Stimulated activated effector memory CD8-positive, alpha-beta T cell treated with anti-CD3 and anti-CD28 coated beads, Interleukin-12 subunit alpha, Interleukin-12 subunit beta, amount 100 ng/mL, for 72 hours (primary cell): Measurements from ENCODE around the gene RIMKLB.
"Not testable (repeated sequence)": the region's sequence is repeated elsewhere in the genome, so short reads cannot be mapped to it uniquely, and the experiment has no call there.

Source experiments
- ATAC-seq: fragments of 150-1000 bp; cut with Tn5 transposase; 2 replicates; pipeline ENCODE4 v1.10.0; 2021
- DNase-seq, 2 donors: peaks; one replicate each; pipeline ENCODE4 v3.0.0; 2021 to 2022; ENCODE audit warnings: low spot score in 2 of 2
- H3K27ac Mint-ChIP-seq: one replicate; pipeline ENCODE4 v1.8.0; 2022; ENCODE audit warnings: mild to moderate bottlenecking, mixed read lengths
- H3K36me3 Mint-ChIP-seq: one replicate; pipeline ENCODE4 v1.8.0; 2022; ENCODE audit warnings: mild to moderate bottlenecking, mixed read lengths
- H3K4me1 Mint-ChIP-seq: one replicate; pipeline ENCODE4 v1.8.0; 2022; ENCODE audit warnings: mixed read lengths
- H3K4me3 Mint-ChIP-seq: one replicate; pipeline ENCODE4 v1.8.0; 2022; ENCODE audit warnings: mild to moderate bottlenecking, mixed read lengths
- H3K9me3 Mint-ChIP-seq: one replicate; pipeline ENCODE4 v1.8.0; 2022; ENCODE audit warnings: mixed read lengths

RIMKLB gene

GRCh38 chr12:8813572-8814357 is 116.0 kb downstream of the RIMKLB start:
- no peak overlapping the region for H3K4me3 Mint-ChIP-seq
- ATAC-seq (no peak), DNase-seq (no peak)
- no peak overlapping the region for H3K27ac Mint-ChIP-seq
- H3K9me3 Mint-ChIP-seq: no peaks in the 10 kb centered on the region
- H3K4me1 Mint-ChIP-seq: no peaks in the 10 kb centered on the region
- no peaks in the 10 kb centered on the region for H3K36me3 Mint-ChIP-seq

DNA sequence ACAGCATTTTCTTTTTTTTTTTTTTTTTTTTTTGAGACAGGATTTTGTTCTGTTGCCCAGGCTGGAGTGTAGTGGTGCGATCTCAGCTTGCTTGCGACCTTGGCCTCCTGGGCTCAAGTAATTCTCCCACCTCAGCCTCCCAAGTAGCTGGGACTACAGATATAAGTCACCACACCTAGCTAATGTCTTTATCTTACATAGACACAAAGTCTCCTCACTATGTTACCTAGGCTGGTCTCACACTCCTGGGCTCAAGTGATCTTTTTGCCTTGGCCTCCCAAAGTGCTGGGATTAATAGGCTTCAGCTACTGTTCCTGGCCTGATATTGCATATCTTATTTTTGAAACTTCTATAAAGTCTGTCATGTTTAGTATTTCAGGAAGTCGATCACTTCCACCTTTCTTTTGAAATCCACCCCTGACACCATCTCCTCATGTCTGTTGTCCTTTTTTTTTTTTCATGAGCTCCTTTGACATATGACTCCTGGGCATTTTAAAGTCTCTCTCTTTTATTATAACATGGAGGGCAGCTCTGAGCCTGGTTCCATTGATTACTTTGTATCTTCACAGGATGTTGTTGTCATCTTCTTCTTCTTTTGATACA is 118.8 kb downstream of the RIMKLB start:
- Mint-ChIP-seq H3K27ac (no peak overlapping the region), H3K9me3 (no peaks in the 10 kb centered on the region), H3K4me1 (no peaks in the 10 kb centered on the region), H3K36me3 (no peaks in the 10 kb centered on the region), H3K4me3 (no peak overlapping the region)
- ATAC-seq (no peak), DNase-seq (no peak)

GRCh38 chr12:8817856-8818255 is 120.1 kb downstream of the RIMKLB start:
- DNase-seq: no peak
- H3K4me3 Mint-ChIP-seq: no peak overlapping the region
- H3K4me1 Mint-ChIP-seq: no peaks in the 10 kb centered on the region
- no peak for ATAC-seq
- no peaks in the 10 kb centered on the region for H3K9me3 Mint-ChIP-seq
- H3K27ac Mint-ChIP-seq: no peak overlapping the region
- no peaks in the 10 kb centered on the region for H3K36me3 Mint-ChIP-seq

DNA sequence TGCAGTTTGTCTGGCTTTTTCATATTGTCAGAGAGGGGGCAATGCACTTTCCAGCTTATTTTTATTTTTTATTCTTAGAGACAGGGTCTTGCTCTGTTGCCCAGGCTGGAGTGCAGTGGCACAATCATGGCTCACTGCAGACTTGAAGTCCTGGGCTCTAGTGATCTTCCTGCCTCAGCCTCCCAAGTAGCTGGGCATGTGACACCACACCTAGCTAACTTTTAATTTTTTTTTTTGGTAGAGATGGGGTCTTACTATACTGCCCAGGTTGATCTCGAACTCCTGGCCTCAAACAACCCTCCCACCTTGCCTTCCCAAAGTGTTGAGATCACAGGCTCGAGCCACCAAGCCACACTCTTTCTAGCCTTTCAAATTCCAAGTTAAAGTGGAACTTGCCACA is 120.7 kb downstream of the RIMKLB start:
- no peaks in the 10 kb centered on the region for H3K9me3 Mint-ChIP-seq
- no peak overlapping the region for H3K27ac Mint-ChIP-seq
- H3K36me3 Mint-ChIP-seq: no peaks in the 10 kb centered on the region
- no peak overlapping the region for H3K4me3 Mint-ChIP-seq
- DNase-seq (no peak), ATAC-seq (no peak)
- no peaks in the 10 kb centered on the region for H3K4me1 Mint-ChIP-seq

DNA sequence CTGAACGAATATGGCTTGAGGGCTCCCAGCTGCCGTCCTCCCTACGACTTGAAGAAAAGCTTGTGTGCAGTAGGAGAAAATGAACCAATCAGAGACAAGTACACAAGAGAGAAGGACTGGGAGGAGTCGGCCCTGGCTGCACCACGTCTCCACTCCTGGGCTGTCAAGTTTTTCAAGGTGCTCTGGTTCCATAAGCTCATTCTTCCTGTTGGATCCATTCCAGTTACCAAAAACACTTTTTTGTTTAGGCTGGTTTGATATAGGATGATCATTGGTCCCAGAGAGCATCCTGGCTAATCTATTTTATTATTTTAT is 121.8 kb downstream of the RIMKLB start:
- Mint-ChIP-seq H3K4me1 (no peaks in the 10 kb centered on the region), H3K27ac (no peak overlapping the region), H3K9me3 (no peaks in the 10 kb centered on the region), H3K4me3 (no peak overlapping the region), H3K36me3 (no peaks in the 10 kb centered on the region)
- DNase-seq: no peak
- ATAC-seq: no peak

DNA sequence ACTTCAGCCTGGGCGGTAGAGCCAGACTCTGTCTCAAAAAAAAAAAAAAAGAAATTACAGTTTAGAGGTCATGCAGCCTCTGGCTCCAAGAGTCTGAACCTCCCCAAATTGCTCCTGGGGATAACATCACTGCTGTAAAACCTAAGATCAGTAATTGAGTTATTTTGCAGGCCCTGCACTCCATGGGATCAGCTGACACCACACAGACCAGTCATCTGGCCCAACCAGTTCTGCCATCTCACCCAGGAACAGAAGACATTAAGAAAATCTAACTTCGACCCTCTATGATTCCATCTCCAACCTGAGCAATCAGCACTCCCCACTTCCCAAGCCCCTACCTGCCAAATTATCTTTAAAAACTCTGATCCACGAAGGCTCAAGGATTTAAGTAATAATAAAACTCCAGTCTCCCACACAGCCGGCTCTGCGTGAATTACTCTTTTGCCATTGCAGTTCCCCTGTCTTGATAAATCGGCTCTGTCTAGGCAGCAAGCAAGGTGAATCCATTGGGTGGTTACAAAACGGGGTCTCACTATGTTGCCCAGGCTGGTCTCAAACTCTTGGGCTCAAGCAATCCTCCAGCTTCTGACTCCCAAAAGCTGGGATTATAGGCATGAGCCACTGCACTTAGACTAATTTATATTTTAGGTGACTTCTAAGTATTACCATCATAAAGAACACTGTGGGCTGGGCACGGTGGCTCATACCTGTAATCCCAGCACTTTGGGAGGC is 123.1 kb downstream of the RIMKLB start:
- not testable (repeated sequence) for H3K36me3 Mint-ChIP-seq, H3K4me1 Mint-ChIP-seq, ATAC-seq, DNase-seq, H3K4me3 Mint-ChIP-seq, H3K9me3 Mint-ChIP-seq, H3K27ac Mint-ChIP-seq

DNA sequence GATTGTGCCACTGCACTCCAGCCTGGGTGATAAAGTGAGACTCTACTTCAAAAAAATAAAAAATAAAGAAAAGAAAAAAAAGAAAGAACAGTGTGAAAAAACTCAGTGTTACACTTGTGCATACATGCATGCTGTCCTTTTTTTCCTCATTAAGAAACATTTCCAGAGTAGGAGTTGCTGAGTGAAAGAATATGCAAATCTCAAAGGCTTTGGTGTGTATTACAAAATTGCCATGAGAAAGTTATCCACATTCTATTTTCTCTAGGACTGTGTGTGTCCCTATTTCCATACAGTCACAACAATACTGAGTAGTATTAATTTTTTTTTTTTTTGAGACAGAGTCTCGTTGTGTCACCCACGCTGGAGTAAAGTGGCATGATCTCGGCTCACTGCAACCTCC is 123.8 kb downstream of the RIMKLB start:
- H3K4me1 Mint-ChIP-seq: no peaks in the 10 kb centered on the region
- DNase-seq: no peak
- ATAC-seq: no peak
- no peak overlapping the region for H3K27ac Mint-ChIP-seq
- no peaks in the 10 kb centered on the region for H3K9me3 Mint-ChIP-seq
- H3K36me3 Mint-ChIP-seq: no peaks in the 10 kb centered on the region
- no peak overlapping the region for H3K4me3 Mint-ChIP-seq

- ATAC-seq (no peak), DNase-seq (no peak)
- Mint-ChIP-seq H3K4me3 (no peak within 1 kb of the TSS), H3K36me3 (no peaks in the 10 kb centered on the region), H3K9me3 (no peaks in the 10 kb centered on the region), H3K27ac (no peak within 1 kb of the TSS), H3K4me1 (no peaks in the 10 kb centered on the region)
Observed at GRCh38 chr12:8822298-8822697, 124.5 kb downstream of the RIMKLB start, which contains the start of gene A2ML1. TSS of gene A2ML1 (plus strand) at chr12:8822621. CDS start at chr12:8822652, 31 bp downstream.

- no peaks in the 10 kb centered on the region for H3K9me3 Mint-ChIP-seq
- no peaks in the 10 kb centered on the region for H3K4me1 Mint-ChIP-seq
- no peak overlapping the region for H3K4me3 Mint-ChIP-seq
- ATAC-seq (no peak), DNase-seq (no peak)
- no peak overlapping the region for H3K27ac Mint-ChIP-seq
- no peaks in the 10 kb centered on the region for H3K36me3 Mint-ChIP-seq
Observed at GRCh38 chr12:8823565-8824300, 125.9 kb downstream of the RIMKLB start.

DNA sequence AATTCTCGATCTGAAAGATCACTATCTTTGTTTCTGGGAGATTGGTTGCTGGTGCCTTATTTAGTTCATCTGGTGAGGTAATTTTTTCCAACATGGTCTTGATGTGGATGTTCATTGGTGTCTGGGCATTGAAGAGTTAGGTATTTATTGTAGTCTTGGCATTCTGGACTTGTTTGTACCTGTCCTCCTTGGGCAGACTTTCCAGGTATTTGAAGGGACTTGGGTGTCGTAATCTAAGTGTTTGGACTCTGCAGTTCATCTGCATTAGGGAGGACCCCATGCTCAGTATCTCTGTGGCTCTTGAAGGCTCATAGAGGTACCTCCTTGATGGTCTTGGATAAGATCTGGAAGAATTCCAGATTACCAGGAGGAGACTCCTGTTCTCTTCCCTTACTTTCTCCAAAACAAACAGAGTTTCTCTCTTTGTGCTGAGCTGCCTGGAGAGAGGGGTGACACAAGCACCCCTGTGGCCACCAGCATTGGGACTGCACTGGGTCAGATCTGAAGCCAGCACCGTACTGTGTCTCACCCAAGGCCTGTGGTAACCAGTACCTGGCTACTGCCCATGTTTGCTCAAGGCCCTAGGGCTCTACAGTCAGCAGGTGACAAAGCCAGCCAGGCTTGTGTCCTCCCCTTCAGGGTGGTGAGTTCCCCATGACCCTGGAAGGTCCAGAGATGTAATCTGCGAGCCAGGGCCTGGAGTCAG is 129.9 kb downstream of the RIMKLB start:
- no peaks in the 10 kb centered on the region for H3K9me3 Mint-ChIP-seq
- ATAC-seq: no peak
- H3K4me1 Mint-ChIP-seq: no peaks in the 10 kb centered on the region

DNA sequence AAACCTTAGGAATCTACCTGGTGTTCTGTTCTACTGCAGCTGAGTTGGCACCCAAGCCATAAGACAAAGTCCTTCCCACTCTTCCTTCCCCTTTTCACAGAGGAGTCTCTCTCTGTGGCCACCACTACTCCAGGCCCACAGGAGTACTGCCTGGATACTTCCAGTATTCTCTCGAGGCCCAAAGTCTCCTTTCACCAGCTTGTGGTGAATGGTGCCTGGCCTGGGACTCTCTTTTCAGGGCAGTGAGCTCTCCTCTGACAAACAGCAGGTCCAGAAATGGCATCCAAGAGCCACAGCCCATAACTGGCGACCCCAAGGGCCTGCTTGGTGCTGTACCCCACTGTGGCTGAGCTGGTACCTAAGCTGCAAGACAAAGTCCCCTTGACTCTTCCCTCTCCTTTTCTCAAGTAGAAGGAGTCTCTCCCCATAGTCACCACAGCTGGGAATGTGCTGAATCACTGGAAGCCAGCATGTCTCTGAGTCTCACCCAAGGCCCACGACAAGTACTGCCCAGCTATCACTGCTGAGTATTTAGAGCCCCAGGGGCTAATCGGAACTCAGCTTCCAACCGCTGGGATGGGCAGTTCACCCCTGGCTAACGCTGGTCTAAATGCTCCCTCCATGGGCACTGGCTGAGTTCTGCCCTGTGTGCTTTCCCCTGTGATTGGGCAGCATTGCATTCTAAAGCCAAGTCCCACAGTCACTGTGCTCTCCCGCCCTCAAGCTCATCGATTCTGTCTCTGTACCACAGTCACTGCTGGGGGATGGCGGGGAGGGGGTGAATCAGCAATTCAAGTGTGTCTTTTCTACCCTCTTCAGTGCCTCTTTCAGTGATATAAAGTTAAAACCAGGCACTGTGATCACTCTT is 130.7 kb downstream of the RIMKLB start:
- no peak overlapping the region for H3K4me3 Mint-ChIP-seq
- no peaks in the 10 kb centered on the region for H3K9me3 Mint-ChIP-seq
- no peak for DNase-seq
- H3K27ac Mint-ChIP-seq: no peak overlapping the region
- H3K4me1 Mint-ChIP-seq: no peaks in the 10 kb centered on the region
- H3K36me3 Mint-ChIP-seq: no peaks in the 10 kb centered on the region
- ATAC-seq: no peak

More for the DNA sequence above, 129.9 kb downstream of the RIMKLB start:
- Mint-ChIP-seq H3K27ac (no peak overlapping the region), H3K36me3 (no peaks in the 10 kb centered on the region), H3K4me3 (no peak overlapping the region)
- no peak for DNase-seq

DNA sequence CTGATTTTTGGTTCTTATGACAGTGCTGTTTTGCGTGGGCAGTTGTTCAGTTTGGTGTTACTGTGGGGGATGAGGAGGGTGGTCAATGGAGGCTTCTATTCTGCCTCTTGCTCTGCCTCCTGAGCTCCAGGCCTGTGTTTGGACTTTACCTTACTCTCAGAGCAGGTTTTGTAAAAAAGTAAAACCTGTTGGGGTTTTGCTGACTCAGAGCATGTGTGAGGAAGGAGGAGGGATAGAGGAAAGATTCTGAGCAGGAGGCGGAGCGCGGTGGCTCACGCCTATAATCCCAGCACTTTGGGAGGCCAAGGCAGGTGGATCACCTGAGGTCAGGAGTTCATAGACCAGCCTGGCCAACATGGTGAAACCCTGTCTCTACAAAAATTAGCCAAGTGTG is 131.3 kb downstream of the RIMKLB start:
- Mint-ChIP-seq H3K9me3 (no peaks in the 10 kb centered on the region), H3K4me1 (no peaks in the 10 kb centered on the region), H3K4me3 (no peak overlapping the region), H3K36me3 (no peaks in the 10 kb centered on the region), H3K27ac (no peak overlapping the region)
- no peak for DNase-seq
- ATAC-seq: no peak

GRCh38 chr12:8829621-8830020 is 131.8 kb downstream of the RIMKLB start:
- ATAC-seq (no peak), DNase-seq (no peak)
- no peaks in the 10 kb centered on the region for H3K36me3 Mint-ChIP-seq
- no peaks in the 10 kb centered on the region for H3K4me1 Mint-ChIP-seq
- no peak overlapping the region for H3K27ac Mint-ChIP-seq
- H3K9me3 Mint-ChIP-seq: no peaks in the 10 kb centered on the region
- H3K4me3 Mint-ChIP-seq: no peak overlapping the region

DNA sequence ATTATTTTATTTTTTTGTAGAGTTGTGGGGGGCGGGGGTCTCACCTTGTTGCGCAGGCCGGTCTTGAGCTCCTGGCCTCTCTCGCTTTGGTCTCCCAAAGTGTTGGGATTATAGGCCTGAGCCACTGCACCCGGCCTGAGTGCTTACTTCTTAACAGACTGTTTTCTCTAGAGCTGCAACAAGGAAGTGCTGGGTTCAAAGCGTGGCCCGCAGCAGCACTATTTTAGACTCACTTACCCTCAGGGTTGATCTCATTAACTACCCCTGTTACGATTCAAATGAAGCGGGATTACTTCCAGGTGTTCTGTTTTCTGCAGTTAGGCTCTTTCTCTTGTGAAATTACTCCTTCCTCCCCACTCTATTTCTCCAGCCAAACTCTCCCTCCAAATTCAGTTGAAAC is 133.3 kb downstream of the RIMKLB start:
- no peak for ATAC-seq
- Mint-ChIP-seq H3K4me1 (no peaks in the 10 kb centered on the region), H3K27ac (no peak overlapping the region), H3K9me3 (no peaks in the 10 kb centered on the region), H3K4me3 (no peak overlapping the region), H3K36me3 (no peaks in the 10 kb centered on the region)
- DNase-seq: no peak
